HepG2 (cell line): ENCODE results near the gene ABCC1. TPM values are rescaled to one million over a fixed set of nuclear protein-coding genes. Genes with fewer than 3 reads are reported as not detected.
A peak's percentile ranks its signal among the peaks of the same experiment; 100 is the strongest.

Experiments used
- AFF4 ChIP-seq: sonication (generic); formaldehyde crosslinking; IDR thresholded peaks from 2 replicates; pipeline ENCODE4 v1.4.0; 2020; ENCODE audit warnings: missing genetic modification reagents
- AKAP8 ChIP-seq: sonication (generic); formaldehyde crosslinking; IDR thresholded peaks from 2 replicates; pipeline ENCODE4 v1.5.1; 2020; ENCODE audit warnings: mild to moderate bottlenecking, missing genetic modification reagents
- E2F5 ChIP-seq: sonication (generic); formaldehyde crosslinking; conservative IDR thresholded peaks from 2 replicates; pipeline ENCODE4 v1.4.0; 2020; ENCODE audit warnings: missing genetic modification reagents
- FOXC1 ChIP-seq: sonication (generic); formaldehyde crosslinking; IDR thresholded peaks from 2 replicates; pipeline ENCODE4 v1.8.0; 2022; ENCODE audit warnings: mild to moderate bottlenecking, missing genetic modification reagents, borderline replicate concordance
- MAFF ChIP-seq: IDR thresholded peaks from 2 replicates; pipeline ENCODE4 v1.6.1; 2011; ENCODE audit warnings: low read depth, low read length, improper control_type of control experiment
- MYNN ChIP-seq: sonication (generic); formaldehyde crosslinking; IDR thresholded peaks from 2 replicates; pipeline ENCODE4 v1.4.0; 2020; ENCODE audit warnings: mild to moderate bottlenecking, low read depth, missing genetic modification reagents
- THAP11 ChIP-seq: IDR thresholded peaks from 2 replicates; pipeline ENCODE4 v1.6.1; 2016; ENCODE audit warnings: missing biosample characterization, missing genetic modification reagents
- ZNF276 ChIP-seq: sonication (generic); formaldehyde crosslinking; IDR thresholded peaks from 2 replicates; pipeline ENCODE4 v1.4.0; 2020; ENCODE audit warnings: mild to moderate bottlenecking, low read depth, missing genetic modification reagents
- ZNF543 ChIP-seq: sonication (generic); formaldehyde crosslinking; IDR thresholded peaks from 2 replicates; pipeline ENCODE4 v1.4.0; 2020; ENCODE audit warnings: mild to moderate bottlenecking, missing genetic modification reagents
- ZNF569 ChIP-seq: sonication (generic); formaldehyde crosslinking; IDR thresholded peaks from 2 replicates; pipeline ENCODE4 v1.5.0; 2020; ENCODE audit warnings: mild to moderate bottlenecking, missing genetic modification reagents, moderate library complexity, borderline replicate concordance
- ZNF644 ChIP-seq: IDR thresholded peaks from 2 replicates; pipeline ENCODE4 v1.6.1; 2016; ENCODE audit warnings: low read depth
- ZNF768 ChIP-seq: sonication (generic); formaldehyde crosslinking; IDR thresholded peaks from 2 replicates; pipeline ENCODE4 v1.4.0; 2020; ENCODE audit warnings: missing genetic modification reagents
- polyA plus RNA-seq, 8 experiments: library from polyadenylated mRNA; depleted of rRNA in 3 of 8; stranded (reverse) in 7 of 8; unstranded in 1 of 8; fragments of >200 nt; fragmentation: Illumina TruSeq in 4 of 8; extraction: Trizol in 4 of 8; gene quantifications; 2 replicates each; pipeline versions ENCODE4 v1.2.1 to v1.2.3, GENCODE V29; 2011 to 2016; ENCODE audit warnings: low read depth in 4 of 8, missing spikeins in 1 of 8, mixed read lengths in 1 of 8; ENCODE audit not compliant: insufficient read depth in 1 of 8
- total RNA-seq, 5 experiments: library from RNA; depleted of rRNA; stranded (reverse); fragments of >200 nt; fragmentation: Illumina TruSeq; extraction: Trizol; gene quantifications; 2 replicates each; pipeline ENCODE4 v1.2.3, GENCODE V29; 2016; ENCODE audit warnings: low read depth in 1 of 5
- TF ChIP-seq, protein P1 (sequence below): IDR thresholded peaks from 2 replicates; pipeline ENCODE4 v1.4.0; 2020; ENCODE audit warnings: mild to moderate bottlenecking, missing genetic modification reagents
- TF ChIP-seq, protein P2 (sequence below): sonication (generic); formaldehyde crosslinking; IDR thresholded peaks from 2 replicates; pipeline ENCODE4 v1.4.0; 2020; ENCODE audit warnings: mild to moderate bottlenecking, missing genetic modification reagents
- TF ChIP-seq, protein P3 (sequence below): sonication (generic); formaldehyde crosslinking; IDR thresholded peaks from 2 replicates; pipeline ENCODE4 v1.5.0; 2020; ENCODE audit warnings: missing genetic modification reagents

Gene ABCC1
- total and polyA plus RNA-seq, 2 of the 13 experiments (the other 11 are each of a cell fraction or from before 2014, with no cell fraction given) = 13.0 to 30.6 TPM

DNA sequence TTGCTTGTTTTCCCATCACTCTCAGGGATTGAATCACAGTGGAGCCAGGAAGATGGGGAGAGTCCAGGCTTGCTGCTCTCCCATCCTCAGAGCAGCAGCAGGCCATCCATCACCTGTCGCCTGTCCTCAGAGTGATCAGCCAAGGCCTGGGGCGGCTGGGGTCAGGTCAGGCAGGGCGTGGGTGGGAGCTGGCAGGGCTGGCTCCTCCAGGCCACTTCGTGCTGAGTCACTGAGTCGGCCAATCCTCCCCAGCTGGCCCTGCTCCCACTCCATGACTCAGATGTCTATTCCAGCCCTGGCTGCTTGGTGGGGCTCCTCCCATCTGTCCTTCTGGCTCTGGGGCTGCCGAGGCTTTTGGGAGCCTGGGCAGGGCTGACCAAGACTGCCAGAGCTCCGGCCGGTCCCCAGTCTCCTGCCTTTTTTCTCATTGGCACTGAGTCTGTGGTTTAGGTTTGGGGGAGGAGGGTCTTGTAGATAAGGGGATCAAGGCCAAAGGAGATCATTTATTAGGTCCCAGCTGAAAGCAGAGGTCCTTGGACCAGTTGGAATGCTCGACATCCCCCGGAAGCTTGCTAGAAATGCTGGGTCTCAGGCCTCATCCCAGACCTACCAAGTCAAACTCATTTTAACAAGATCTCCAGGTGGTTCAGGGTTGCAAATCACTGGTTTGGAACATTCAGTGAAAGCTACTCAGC, 72.7 kb downstream of the ABCC1 start (continued):
- TF ChIP-seq ZNF276 (no peak), MYNN (CRISPR knock-in tag) (no peak), MAFF (peak; percentile 94), THAP11 (CRISPR knock-in tag) (no peak), FOXC1 (CRISPR knock-in tag) (no peak), ZNF768 (peak; percentile 66; the same call in 1 of the 2 replicates), ZNF644 (CRISPR knock-in tag) (no peak), ZNF569 (CRISPR knock-in tag) (no peak), E2F5 (no peak), ZNF543 (CRISPR knock-in tag) (no peak), AKAP8 (CRISPR knock-in tag) (no peak), AFF4 (CRISPR knock-in tag) (no peak)
- TF ChIP-seq, protein P1, sequence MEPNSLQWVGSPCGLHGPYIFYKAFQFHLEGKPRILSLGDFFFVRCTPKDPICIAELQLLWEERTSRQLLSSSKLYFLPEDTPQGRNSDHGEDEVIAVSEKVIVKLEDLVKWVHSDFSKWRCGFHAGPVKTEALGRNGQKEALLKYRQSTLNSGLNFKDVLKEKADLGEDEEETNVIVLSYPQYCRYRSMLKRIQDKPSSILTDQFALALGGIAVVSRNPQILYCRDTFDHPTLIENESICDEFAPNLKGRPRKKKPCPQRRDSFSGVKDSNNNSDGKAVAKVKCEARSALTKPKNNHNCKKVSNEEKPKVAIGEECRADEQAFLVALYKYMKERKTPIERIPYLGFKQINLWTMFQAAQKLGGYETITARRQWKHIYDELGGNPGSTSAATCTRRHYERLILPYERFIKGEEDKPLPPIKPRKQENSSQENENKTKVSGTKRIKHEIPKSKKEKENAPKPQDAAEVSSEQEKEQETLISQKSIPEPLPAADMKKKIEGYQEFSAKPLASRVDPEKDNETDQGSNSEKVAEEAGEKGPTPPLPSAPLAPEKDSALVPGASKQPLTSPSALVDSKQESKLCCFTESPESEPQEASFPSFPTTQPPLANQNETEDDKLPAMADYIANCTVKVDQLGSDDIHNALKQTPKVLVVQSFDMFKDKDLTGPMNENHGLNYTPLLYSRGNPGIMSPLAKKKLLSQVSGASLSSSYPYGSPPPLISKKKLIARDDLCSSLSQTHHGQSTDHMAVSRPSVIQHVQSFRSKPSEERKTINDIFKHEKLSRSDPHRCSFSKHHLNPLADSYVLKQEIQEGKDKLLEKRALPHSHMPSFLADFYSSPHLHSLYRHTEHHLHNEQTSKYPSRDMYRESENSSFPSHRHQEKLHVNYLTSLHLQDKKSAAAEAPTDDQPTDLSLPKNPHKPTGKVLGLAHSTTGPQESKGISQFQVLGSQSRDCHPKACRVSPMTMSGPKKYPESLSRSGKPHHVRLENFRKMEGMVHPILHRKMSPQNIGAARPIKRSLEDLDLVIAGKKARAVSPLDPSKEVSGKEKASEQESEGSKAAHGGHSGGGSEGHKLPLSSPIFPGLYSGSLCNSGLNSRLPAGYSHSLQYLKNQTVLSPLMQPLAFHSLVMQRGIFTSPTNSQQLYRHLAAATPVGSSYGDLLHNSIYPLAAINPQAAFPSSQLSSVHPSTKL (CRISPR knock-in tag) = peak; percentile 85
- TF ChIP-seq, protein P2, sequence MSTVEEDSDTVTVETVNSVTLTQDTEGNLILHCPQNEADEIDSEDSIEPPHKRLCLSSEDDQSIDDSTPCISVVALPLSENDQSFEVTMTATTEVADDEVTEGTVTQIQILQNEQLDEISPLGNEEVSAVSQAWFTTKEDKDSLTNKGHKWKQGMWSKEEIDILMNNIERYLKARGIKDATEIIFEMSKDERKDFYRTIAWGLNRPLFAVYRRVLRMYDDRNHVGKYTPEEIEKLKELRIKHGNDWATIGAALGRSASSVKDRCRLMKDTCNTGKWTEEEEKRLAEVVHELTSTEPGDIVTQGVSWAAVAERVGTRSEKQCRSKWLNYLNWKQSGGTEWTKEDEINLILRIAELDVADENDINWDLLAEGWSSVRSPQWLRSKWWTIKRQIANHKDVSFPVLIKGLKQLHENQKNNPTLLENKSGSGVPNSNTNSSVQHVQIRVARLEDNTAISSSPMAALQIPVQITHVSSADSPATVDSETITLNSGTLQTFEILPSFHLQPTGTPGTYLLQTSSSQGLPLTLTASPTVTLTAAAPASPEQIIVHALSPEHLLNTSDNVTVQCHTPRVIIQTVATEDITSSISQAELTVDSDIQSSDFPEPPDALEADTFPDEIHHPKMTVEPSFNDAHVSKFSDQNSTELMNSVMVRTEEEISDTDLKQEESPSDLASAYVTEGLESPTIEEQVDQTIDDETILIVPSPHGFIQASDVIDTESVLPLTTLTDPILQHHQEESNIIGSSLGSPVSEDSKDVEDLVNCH (CRISPR knock-in tag) = no peak
- TF ChIP-seq, protein P3, sequence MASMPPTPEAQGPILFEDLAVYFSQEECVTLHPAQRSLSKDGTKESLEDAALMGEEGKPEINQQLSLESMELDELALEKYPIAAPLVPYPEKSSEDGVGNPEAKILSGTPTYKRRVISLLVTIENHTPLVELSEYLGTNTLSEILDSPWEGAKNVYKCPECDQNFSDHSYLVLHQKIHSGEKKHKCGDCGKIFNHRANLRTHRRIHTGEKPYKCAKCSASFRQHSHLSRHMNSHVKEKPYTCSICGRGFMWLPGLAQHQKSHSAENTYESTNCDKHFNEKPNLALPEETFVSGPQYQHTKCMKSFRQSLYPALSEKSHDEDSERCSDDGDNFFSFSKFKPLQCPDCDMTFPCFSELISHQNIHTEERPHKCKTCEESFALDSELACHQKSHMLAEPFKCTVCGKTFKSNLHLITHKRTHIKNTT (CRISPR knock-in tag) = no peak
